ENCODE measurements around the gene NANP. TPM values are rescaled to one million over a fixed set of nuclear protein-coding genes. Genes with fewer than 3 reads are reported as not detected.

The NANP gene
- total RNA-seq, 1 experiment from 2014 or later: 7.3 TPM

DNA sequence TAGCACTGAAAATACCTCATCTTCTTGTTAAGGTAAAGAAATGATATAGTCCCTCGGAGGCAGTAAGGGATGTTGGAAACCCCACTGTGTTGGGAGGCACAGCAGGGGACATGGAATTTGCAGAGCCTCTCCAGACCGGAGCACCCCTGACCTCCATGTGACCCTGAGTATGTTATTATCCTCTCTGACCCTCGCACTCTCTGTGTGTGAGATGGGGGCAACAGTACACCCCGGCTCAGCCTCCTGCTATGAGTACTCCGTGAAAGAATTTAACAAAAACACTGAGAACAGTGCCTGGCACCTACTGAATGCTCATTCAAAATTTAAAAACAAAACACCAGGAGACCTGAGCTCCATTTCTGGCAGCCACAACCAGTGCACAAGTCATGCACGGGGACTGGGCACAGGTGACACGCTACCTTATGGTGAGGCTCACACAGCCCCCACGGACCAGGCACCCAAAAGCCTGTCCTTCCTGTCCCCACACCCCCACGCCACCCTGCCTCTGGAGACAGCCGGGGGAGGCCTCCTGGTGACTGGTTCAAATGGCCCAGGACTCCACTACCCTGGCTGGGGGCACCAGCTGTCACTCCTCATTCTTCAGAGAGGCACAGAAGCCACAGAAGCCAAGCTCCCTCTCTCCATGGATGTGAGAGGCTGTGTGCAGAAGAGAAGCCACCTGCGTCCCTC, 44.6 kb downstream of the NANP start (continued):
- TF ChIP-seq, protein P1, sequence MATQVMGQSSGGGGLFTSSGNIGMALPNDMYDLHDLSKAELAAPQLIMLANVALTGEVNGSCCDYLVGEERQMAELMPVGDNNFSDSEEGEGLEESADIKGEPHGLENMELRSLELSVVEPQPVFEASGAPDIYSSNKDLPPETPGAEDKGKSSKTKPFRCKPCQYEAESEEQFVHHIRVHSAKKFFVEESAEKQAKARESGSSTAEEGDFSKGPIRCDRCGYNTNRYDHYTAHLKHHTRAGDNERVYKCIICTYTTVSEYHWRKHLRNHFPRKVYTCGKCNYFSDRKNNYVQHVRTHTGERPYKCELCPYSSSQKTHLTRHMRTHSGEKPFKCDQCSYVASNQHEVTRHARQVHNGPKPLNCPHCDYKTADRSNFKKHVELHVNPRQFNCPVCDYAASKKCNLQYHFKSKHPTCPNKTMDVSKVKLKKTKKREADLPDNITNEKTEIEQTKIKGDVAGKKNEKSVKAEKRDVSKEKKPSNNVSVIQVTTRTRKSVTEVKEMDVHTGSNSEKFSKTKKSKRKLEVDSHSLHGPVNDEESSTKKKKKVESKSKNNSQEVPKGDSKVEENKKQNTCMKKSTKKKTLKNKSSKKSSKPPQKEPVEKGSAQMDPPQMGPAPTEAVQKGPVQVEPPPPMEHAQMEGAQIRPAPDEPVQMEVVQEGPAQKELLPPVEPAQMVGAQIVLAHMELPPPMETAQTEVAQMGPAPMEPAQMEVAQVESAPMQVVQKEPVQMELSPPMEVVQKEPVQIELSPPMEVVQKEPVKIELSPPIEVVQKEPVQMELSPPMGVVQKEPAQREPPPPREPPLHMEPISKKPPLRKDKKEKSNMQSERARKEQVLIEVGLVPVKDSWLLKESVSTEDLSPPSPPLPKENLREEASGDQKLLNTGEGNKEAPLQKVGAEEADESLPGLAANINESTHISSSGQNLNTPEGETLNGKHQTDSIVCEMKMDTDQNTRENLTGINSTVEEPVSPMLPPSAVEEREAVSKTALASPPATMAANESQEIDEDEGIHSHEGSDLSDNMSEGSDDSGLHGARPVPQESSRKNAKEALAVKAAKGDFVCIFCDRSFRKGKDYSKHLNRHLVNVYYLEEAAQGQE (IDR thresholded peaks at IDR 0.05; ENCODE audit: low read depth): no peak
- TF ChIP-seq RAD21 (IDR thresholded peaks at IDR 0.05; ENCODE audit: low read depth) (no peak), ELF1 (IDR thresholded peaks at IDR 0.05; ENCODE audit: borderline replicate concordance, low read depth) (no peak), FOSL1 (IDR thresholded peaks at IDR 0.05; ENCODE audit: low read depth) (no peak), EZH2phosphoT487 (IDR thresholded peaks at IDR 0.05; ENCODE audit: borderline replicate concordance) (no peak), ZNF274 (IDR thresholded peaks at IDR 0.05; ENCODE audit: low read depth, low read length) (no peak), CEBPB (IDR thresholded peaks at IDR 0.05; ENCODE audit: low read depth) (no peak), ZFX (IDR thresholded peaks at IDR 0.05) (no peak), POLR2A (IDR thresholded peaks at IDR 0.05; ENCODE audit: borderline replicate concordance, extremely low read depth, insufficient read depth, insufficient read length) (no peak)
- TF ChIP-seq, protein P2, sequence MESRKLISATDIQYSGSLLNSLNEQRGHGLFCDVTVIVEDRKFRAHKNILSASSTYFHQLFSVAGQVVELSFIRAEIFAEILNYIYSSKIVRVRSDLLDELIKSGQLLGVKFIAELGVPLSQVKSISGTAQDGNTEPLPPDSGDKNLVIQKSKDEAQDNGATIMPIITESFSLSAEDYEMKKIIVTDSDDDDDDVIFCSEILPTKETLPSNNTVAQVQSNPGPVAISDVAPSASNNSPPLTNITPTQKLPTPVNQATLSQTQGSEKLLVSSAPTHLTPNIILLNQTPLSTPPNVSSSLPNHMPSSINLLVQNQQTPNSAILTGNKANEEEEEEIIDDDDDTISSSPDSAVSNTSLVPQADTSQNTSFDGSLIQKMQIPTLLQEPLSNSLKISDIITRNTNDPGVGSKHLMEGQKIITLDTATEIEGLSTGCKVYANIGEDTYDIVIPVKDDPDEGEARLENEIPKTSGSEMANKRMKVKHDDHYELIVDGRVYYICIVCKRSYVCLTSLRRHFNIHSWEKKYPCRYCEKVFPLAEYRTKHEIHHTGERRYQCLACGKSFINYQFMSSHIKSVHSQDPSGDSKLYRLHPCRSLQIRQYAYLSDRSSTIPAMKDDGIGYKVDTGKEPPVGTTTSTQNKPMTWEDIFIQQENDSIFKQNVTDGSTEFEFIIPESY (IDR thresholded peaks at IDR 0.05; ENCODE audit: extremely low read depth, insufficient replicate concordance, low read length): no peak
- TF ChIP-seq, protein P3, sequence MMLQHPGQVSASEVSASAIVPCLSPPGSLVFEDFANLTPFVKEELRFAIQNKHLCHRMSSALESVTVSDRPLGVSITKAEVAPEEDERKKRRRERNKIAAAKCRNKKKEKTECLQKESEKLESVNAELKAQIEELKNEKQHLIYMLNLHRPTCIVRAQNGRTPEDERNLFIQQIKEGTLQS (IDR thresholded peaks at IDR 0.05): no peak
- TF ChIP-seq, protein P4, sequence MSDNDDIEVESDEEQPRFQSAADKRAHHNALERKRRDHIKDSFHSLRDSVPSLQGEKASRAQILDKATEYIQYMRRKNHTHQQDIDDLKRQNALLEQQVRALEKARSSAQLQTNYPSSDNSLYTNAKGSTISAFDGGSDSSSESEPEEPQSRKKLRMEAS (IDR thresholded peaks at IDR 0.05): no peak
